ENCODE measurements around the gene KCNMA1.

- TF ChIP-seq JUND (IDR thresholded peaks at IDR 0.05; ENCODE audit: borderline replicate concordance, low read depth, low read length) (no peak), JUND (tag; IDR thresholded peaks at IDR 0.05; ENCODE audit: borderline replicate concordance, low read depth, low read length) (no peak), NFYB (IDR thresholded peaks at IDR 0.05; ENCODE audit: extremely low read depth, insufficient read length) (no peak), MXD1 (CRISPR knock-in tag; IDR thresholded peaks at IDR 0.05; ENCODE audit: borderline replicate concordance, poor library complexity, severe bottlenecking) (no peak), TAF1 (IDR thresholded peaks at IDR 0.05; ENCODE audit: control insufficient read depth, extremely low read depth, insufficient read depth, low read length, severe bottlenecking) (no peak), ZNF134 (CRISPR knock-in tag; conservative IDR thresholded peaks at IDR 0.05) (no peak), RNF2 (IDR thresholded peaks at IDR 0.05) (no peak), POLR2AphosphoS5 (IDR thresholded peaks at IDR 0.05; ENCODE audit: control insufficient read depth, insufficient read depth, low read depth, low read length) (no peak)
- TF ChIP-seq, protein P1, sequence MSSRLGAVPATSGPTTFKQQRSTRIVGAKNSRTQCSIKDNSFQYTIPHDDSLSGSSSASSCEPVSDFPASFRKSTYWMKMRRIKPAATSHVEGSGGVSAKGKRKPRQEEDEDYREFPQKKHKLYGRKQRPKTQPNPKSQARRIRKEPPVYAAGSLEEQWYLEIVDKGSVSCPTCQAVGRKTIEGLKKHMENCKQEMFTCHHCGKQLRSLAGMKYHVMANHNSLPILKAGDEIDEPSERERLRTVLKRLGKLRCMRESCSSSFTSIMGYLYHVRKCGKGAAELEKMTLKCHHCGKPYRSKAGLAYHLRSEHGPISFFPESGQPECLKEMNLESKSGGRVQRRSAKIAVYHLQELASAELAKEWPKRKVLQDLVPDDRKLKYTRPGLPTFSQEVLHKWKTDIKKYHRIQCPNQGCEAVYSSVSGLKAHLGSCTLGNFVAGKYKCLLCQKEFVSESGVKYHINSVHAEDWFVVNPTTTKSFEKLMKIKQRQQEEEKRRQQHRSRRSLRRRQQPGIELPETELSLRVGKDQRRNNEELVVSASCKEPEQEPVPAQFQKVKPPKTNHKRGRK (tag; IDR thresholded peaks at IDR 0.05), result no peak
- TF ChIP-seq, protein P2, sequence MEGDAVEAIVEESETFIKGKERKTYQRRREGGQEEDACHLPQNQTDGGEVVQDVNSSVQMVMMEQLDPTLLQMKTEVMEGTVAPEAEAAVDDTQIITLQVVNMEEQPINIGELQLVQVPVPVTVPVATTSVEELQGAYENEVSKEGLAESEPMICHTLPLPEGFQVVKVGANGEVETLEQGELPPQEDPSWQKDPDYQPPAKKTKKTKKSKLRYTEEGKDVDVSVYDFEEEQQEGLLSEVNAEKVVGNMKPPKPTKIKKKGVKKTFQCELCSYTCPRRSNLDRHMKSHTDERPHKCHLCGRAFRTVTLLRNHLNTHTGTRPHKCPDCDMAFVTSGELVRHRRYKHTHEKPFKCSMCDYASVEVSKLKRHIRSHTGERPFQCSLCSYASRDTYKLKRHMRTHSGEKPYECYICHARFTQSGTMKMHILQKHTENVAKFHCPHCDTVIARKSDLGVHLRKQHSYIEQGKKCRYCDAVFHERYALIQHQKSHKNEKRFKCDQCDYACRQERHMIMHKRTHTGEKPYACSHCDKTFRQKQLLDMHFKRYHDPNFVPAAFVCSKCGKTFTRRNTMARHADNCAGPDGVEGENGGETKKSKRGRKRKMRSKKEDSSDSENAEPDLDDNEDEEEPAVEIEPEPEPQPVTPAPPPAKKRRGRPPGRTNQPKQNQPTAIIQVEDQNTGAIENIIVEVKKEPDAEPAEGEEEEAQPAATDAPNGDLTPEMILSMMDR (IDR thresholded peaks at IDR 0.05 in 2 of 3, conservative IDR thresholded peaks at IDR 0.05 in 1 of 3; ENCODE audit: insufficient read depth in 2 of 3, low read depth in 1 of 3, low read length in 3 of 3), result no peak
- TF ChIP-seq, protein P3, sequence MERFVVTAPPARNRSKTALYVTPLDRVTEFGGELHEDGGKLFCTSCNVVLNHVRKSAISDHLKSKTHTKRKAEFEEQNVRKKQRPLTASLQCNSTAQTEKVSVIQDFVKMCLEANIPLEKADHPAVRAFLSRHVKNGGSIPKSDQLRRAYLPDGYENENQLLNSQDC (CRISPR knock-in tag; IDR thresholded peaks at IDR 0.05), result no peak
Observed at GRCh38 chr10:77240706-77241349, 396.8 kb downstream of the KCNMA1 start.
